Subcutaneous adipose tissue (tissue), 4 donors: Measurements from ENCODE around the gene RBMS3. TPM values are rescaled to one million over a fixed set of nuclear protein-coding genes. Genes with fewer than 3 reads are reported as not detected.

Experiments used
- total RNA-seq, 4 donors: library from RNA; depleted of rRNA; stranded (reverse); fragments of >200 nt; gene quantifications; one replicate each; pipeline ENCODE4 v1.1.0, GENCODE V29; 2016
- TF ChIP-seq, protein P1 (sequence below): fragments of 450-650 bp; IDR thresholded peaks from one replicate; pipeline ENCODE4 v1.5.1; 2016; ENCODE audit warnings: low read depth, mild to moderate bottlenecking, control low read depth, antibody characterized with exemption, moderate library complexity

The RBMS3 gene
- total RNA-seq, 4 donors from 2014 or later: 98.6 to 171 (median 117) TPM

GRCh38 chr3:29871087-29871486 lies 590.2 kb downstream of the RBMS3 start:
- TF ChIP-seq, protein P1, sequence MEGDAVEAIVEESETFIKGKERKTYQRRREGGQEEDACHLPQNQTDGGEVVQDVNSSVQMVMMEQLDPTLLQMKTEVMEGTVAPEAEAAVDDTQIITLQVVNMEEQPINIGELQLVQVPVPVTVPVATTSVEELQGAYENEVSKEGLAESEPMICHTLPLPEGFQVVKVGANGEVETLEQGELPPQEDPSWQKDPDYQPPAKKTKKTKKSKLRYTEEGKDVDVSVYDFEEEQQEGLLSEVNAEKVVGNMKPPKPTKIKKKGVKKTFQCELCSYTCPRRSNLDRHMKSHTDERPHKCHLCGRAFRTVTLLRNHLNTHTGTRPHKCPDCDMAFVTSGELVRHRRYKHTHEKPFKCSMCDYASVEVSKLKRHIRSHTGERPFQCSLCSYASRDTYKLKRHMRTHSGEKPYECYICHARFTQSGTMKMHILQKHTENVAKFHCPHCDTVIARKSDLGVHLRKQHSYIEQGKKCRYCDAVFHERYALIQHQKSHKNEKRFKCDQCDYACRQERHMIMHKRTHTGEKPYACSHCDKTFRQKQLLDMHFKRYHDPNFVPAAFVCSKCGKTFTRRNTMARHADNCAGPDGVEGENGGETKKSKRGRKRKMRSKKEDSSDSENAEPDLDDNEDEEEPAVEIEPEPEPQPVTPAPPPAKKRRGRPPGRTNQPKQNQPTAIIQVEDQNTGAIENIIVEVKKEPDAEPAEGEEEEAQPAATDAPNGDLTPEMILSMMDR: no peak

DNA sequence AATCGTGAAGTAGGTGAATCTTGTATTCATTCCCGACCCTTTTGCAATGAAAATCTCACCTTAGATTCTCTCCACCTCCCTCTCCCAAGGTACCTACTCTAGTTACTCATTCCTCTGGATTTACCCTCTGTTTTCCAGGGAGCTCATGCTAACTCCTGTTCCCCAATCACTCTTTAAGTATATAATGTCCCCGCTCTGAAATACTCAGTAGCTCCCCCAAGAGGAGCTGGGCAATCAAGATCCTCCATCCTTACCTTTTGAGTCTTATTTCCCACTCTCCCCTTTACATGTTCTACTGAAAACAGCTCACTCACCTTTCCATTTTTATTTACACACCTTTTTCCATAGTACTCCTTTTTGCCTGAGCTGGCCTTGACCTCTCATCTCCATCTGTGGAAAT lies 599.9 kb downstream of the RBMS3 start:
- TF ChIP-seq, protein P1: no peak

DNA sequence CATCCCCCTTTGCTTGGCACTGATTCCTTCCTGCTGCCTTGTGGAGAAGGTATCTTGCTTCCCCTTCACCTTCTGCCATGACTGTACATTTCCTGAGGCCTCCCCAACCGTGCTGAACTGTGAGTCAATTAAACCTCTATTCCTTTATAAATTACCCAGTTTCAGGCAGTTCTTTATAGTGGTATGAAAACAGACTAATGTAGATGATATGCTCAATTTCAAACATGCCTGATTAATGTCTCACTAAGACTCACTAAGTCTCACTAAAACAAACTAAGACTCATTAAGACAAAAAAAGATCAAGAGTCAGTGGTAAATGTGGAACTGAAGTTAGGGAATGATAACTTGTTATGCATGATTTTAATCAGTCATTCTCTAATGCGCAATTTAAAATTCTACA lies 606.6 kb downstream of the RBMS3 start:
- TF ChIP-seq, protein P1: no peak

- TF ChIP-seq, protein P1: no peak
Measured at GRCh38 chr3:29889215-29889614, 608.3 kb downstream of the RBMS3 start.

GRCh38 chr3:29890801-29891200 lies 609.9 kb downstream of the RBMS3 start:
- TF ChIP-seq, protein P1: no peak

- TF ChIP-seq, protein P1: no peak
Measured at GRCh38 chr3:29892976-29893554, 612.2 kb downstream of the RBMS3 start.

DNA sequence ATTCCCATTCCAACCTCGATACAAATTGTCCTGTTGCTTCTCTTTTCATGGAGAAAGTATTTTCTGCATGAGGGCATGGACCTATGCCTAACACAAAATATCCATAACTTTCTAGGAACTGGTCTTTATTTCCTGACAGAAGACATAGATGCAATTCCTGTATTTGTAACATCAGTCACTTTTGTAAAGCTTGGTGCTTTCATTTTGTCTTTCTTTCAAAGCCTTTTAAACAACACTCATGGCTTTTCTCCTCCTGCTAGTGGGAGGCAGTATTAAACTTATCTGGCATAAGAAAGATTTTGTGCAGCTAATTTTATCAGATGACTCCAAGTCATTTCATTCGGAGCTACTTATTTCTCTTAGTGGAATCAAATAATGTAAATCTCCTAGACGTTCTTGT lies 616.0 kb downstream of the RBMS3 start:
- TF ChIP-seq, protein P1: no peak
